ENCODE results near the gene CYP39A1.

- TF ChIP-seq POLR2A (IDR thresholded peaks at IDR 0.05; ENCODE audit: low read depth, low read length): no peak
- TF ChIP-seq TAF1 (IDR thresholded peaks at IDR 0.05; ENCODE audit: low read depth, low read length): no peak
- no peak for TF ChIP-seq POLR2AphosphoS5 (IDR thresholded peaks at IDR 0.05; ENCODE audit: low read depth, low read length)
- no peak for TF ChIP-seq SPI1 (IDR thresholded peaks at IDR 0.05; ENCODE audit: low read depth, low read length)
- TF ChIP-seq PAX5 (IDR thresholded peaks at IDR 0.05; ENCODE audit: insufficient read depth, low read length, severe bottlenecking): no peak
Measured at GRCh38 chr6:46699970-46700369, 47.4 kb upstream of the CYP39A1 start.

All from GM12891 (cell line).